Activated B cell treated with CpG ODN at 0.5 μM for 24 hours (primary cell): ENCODE measurements around the gene TOMM40L. TPM values are rescaled to one million over a fixed set of nuclear protein-coding genes. Genes with fewer than 3 reads are reported as not detected.

Experiments
- ATAC-seq: fragments of 200-7000 bp; cut with Tn5 transposase; one replicate; pipeline ENCODE4 v1.10.0; 2021; ENCODE audit warnings: low read depth, mild to moderate bottlenecking, moderate library complexity
- CTCF ChIA-PET: fragments of 350-600 bp; sonication (Branson Sonifier 250); formaldehyde crosslinking; loops from one replicate; lab custom pipeline; 2021; ENCODE audit warnings: antibody characterized with exemption; lab: Charles Lee
- POLR2A ChIA-PET: fragments of 350-600 bp; sonication (Branson Sonifier 250); formaldehyde crosslinking; loops from one replicate; lab custom pipeline; 2021; ENCODE audit warnings: antibody characterized with exemption; lab: Charles Lee
- DNase-seq: peaks from one replicate; pipeline ENCODE4 v3.0.0; 2022
- H3K27ac Mint-ChIP-seq: one replicate; pipeline ENCODE4 v1.8.0; 2020; ENCODE audit warnings: mixed read lengths
- H3K27me3 Mint-ChIP-seq: one replicate; pipeline ENCODE4 v1.8.0; 2021; ENCODE audit warnings: mixed read lengths
- H3K36me3 Mint-ChIP-seq: one replicate; pipeline ENCODE4 v1.8.0; 2021; ENCODE audit warnings: low read depth, mixed read lengths
- H3K4me1 Mint-ChIP-seq: one replicate; pipeline ENCODE4 v1.8.0; 2021; ENCODE audit warnings: mixed read lengths
- H3K4me3 Mint-ChIP-seq: one replicate; pipeline ENCODE4 v1.8.0; 2020; ENCODE audit warnings: mild to moderate bottlenecking, mixed read lengths
- H3K9me3 Mint-ChIP-seq: one replicate; pipeline ENCODE4 v1.8.0; 2020; ENCODE audit warnings: mixed read lengths
- CTCF ChIP-seq: fragments of 200-600 bp; IDR thresholded peaks from one replicate; pipeline ENCODE4 v1.8.0; 2022; ENCODE audit warnings: antibody characterized with exemption, mild to moderate bottlenecking
- intact Hi-C: fragments of 100-400 bp; cut with micrococcal nuclease; formaldehyde crosslinking; loops from one replicate; pipeline ENCODE4 v1.15.1; 2024
- total RNA-seq: library from RNA; stranded (reverse); gene quantifications from 2 replicates; pipeline ENCODE4 v1.2.3, GENCODE V29; 2022

The TOMM40L gene
- 11.7 and 12.4 TPM in 2 replicates for total RNA-seq

GRCh38 chr1:161225534-161226319, at the start of gene TOMM40L:
Gene TOMM40L (plus strand): TSS chr1:161226060. CDS start chr1:161226490, 430 bp downstream.
- Mint-ChIP-seq H3K27me3 (peaks cover 25% of the 10 kb centered on the region), H3K4me3 (peak within 1 kb of the TSS; percentile 99), H3K36me3 (peaks cover 29% of the 10 kb centered on the region), H3K4me1 (peaks cover 29% of the 10 kb centered on the region), H3K27ac (peak within 1 kb of the TSS; percentile 93), H3K9me3 (no peaks in the 10 kb centered on the region)
- POLR2A ChIA-PET = interaction anchor here (0.6 to 3.2 kb wide), 24 partner anchors 10 to 516 kb away, joined by 3 to 43 read pairs (median 6); partner anchors contain the start of genes ARHGAP30, B4GALT3, DEDD and FCRLA
- no peak for TF ChIP-seq CTCF
- CTCF ChIA-PET = interaction anchor here (0.6 to 3.4 kb wide), 25 partner anchors 10 to 177 kb away, joined by 3 to 27 read pairs (median 6); partner anchors contain the start of genes ADAMTS4, CFAP126, NDUFS2 and PPOX
- ATAC-seq (peak; percentile 95), DNase-seq (peak; percentile 65)
- intact Hi-C loops = loop anchor here (1.0 to 2.0 kb wide), 8 partner anchors 15 to 89 kb away; partner anchors contain the start of genes B4GALT3, NDUFS2, SDHC and USP21

DNA sequence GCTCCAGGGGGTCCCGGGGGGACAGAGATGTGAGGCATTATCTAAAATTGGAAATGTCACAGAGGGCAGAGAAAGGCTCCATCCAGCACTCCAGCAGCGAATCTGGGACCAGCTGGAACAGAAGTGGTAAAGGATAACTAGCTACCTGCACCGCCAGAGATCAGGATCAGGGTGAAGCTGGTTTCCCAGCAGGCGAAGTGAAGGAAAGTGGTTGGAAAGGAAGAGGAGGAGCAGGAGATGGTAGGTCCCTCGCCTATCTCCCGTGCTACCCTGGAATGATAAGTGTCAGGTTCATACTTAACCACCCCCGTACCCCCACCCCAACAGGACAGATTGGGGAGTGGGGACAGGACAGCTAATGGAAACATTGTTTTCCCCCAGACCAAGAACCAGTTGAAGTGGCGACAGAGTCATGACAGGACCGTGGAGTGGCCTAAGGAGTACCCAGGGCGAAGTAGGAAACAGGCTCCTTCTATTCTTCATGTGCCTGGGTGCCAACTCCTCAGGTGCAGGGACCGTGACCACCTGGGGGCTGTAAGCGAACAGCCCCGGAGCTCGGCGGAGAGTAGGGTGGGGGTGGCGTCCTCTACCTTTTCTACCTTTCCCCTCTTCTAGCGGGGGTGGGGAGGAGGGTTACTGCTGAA, 49.3 kb upstream of the TOMM40L start:
- H3K4me1 Mint-ChIP-seq = peaks cover 57% of the 10 kb centered on the region
- DNase-seq (no peak), ATAC-seq (no peak)
- H3K4me3 Mint-ChIP-seq = peak overlapping the region; percentile 99
- TF ChIP-seq CTCF = no peak
- peaks cover 50% of the 10 kb centered on the region for H3K36me3 Mint-ChIP-seq
- H3K27ac Mint-ChIP-seq = peak overlapping the region; percentile 99
- H3K9me3 Mint-ChIP-seq = no peaks in the 10 kb centered on the region
- no peaks in the 10 kb centered on the region for H3K27me3 Mint-ChIP-seq
- ChIA-PET CTCF (interaction anchor here (0.8 to 2.8 kb wide), 3 partner anchors 11 to 205 kb away, joined by 3 to 18 read pairs (median 7); partner anchors contain the start of gene PPOX), POLR2A (interaction anchor here (0.6 to 4.3 kb wide), 15 partner anchors 10 to 469 kb away, joined by 3 to 42 read pairs (median 6); partner anchors contain the start of genes DEDD, NDUFS2, PPOX and TOMM40L)
- intact Hi-C loops = loop anchor here (1.0 kb wide), 5 partner anchors 9 to 49 kb away; partner anchors contain the start of genes DEDD and PPOX

DNA sequence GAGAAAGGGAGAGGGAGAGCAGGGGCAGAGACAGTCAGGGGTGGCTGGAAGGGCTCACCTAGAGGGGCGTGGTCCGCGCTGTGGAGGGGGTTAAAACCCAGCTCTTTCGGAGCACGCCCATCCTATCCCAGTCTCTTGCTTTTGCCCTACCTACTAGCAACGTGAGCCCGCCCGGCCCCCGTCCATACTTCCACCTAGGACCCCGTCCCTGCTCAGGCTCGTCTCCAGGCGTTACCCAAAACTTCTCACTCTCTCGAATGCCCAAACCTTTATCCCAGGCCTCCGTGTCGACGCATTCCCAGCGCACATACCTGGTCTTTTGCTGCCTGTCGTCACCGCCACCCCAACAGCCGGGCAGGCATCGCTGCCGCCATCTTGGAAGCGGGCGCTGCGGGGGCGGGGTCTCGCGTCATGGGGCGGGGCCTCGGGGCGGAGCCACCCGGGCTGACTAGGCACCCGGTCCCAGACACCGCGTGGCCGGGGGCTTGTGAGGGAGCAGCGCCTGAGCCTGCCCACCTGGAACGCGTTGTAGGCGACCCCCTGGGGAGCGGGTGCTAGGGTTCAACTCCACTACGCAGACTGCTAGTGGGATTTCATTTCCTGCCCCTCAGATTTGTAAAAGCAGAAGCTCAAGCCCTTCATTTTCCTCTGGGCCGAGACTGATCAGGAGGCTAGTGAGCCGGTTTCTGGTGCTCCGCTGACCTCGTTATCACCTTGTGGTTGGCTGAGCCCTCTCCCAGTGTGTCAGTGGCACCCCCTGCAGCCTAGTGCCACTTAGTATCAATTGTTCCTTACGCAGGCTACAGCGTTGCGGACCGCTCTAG, 48.5 kb upstream of the TOMM40L start, which contains the start of gene B4GALT3:
Gene B4GALT3 (minus strand): TSS at position 396 of the 824 bp plus-strand sequence. CDS start 1,447 bp downstream, outside the sequence.
- DNase-seq (peak; percentile 99), ATAC-seq (peak; percentile 90)
- POLR2A ChIA-PET = interaction anchor here (0.6 to 4.3 kb wide), 21 partner anchors 9 to 470 kb away, joined by 3 to 42 read pairs (median 5); partner anchors contain the start of genes DEDD, F11R, NDUFS2 and PPOX
- intact Hi-C loops = loop anchor here (1.0 kb wide), 5 partner anchors 8 to 48 kb away; partner anchors contain the start of genes DEDD and PPOX
- CTCF ChIA-PET = interaction anchor here (0.6 to 2.8 kb wide), 6 partner anchors 9 to 205 kb away, joined by 3 to 18 read pairs (median 4); partner anchors contain the start of gene PPOX
- no peaks in the 10 kb centered on the region for H3K27me3 Mint-ChIP-seq
- no peaks in the 10 kb centered on the region for H3K9me3 Mint-ChIP-seq
- H3K36me3 Mint-ChIP-seq = peaks cover 42% of the 10 kb centered on the region
- H3K27ac Mint-ChIP-seq = peak within 1 kb of the TSS; percentile 99
- H3K4me3 Mint-ChIP-seq = peak within 1 kb of the TSS; percentile 99
- no peak for TF ChIP-seq CTCF
- H3K4me1 Mint-ChIP-seq = peaks cover 64% of the 10 kb centered on the region

GRCh38 chr1:161177936-161178244, 48.0 kb upstream of the TOMM40L start:
- Mint-ChIP-seq H3K4me3 (peak overlapping the region; percentile 99), H3K36me3 (peaks cover 37% of the 10 kb centered on the region), H3K27me3 (no peaks in the 10 kb centered on the region), H3K27ac (peak overlapping the region; percentile 99), H3K9me3 (no peaks in the 10 kb centered on the region), H3K4me1 (peaks cover 67% of the 10 kb centered on the region)
- intact Hi-C loops = loop anchor here (1.0 kb wide), 5 partner anchors 7 to 47 kb away; partner anchors contain the start of genes DEDD and PPOX
- ChIA-PET CTCF (interaction anchor here (1.0 to 2.8 kb wide), 3 partner anchors 8 to 181 kb away, joined by 3 to 18 read pairs (median 4); partner anchors contain the start of gene PPOX), POLR2A (interaction anchor here (0.6 to 4.3 kb wide), 16 partner anchors 8 to 222 kb away, joined by 3 to 42 read pairs (median 6); partner anchors contain the start of genes DEDD, F11R, NDUFS2 and PPOX)
- ATAC-seq = no peak
- no peak for TF ChIP-seq CTCF
- no peak for DNase-seq
